ENCODE measurements around the gene HMX1.

HMX1 gene

DNA sequence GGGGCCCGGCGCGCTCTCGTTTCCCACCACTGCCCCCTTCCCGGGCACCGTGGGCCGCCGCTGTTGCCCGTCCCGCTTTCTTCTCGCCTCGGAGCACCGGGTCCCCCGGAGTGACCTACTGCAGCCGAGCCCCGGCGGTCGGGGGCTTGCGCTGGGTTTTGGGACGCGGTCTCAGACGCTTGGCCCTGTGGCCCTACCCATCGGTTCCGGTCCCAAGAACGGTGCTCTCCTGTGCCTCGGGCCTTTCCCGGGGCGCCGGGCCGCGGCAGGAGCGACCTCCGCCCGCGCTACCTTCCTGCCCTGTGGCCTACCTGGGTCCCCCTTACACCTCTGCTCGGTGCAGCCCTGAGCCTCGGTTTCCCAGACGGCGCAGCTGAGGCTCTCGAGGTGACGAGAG, 21.6 kb upstream of the HMX1 start:
- in situ Hi-C loops (cut with HindIII; ENCODE audit: low sequenced_read_pairs), result no loop called here

DNA sequence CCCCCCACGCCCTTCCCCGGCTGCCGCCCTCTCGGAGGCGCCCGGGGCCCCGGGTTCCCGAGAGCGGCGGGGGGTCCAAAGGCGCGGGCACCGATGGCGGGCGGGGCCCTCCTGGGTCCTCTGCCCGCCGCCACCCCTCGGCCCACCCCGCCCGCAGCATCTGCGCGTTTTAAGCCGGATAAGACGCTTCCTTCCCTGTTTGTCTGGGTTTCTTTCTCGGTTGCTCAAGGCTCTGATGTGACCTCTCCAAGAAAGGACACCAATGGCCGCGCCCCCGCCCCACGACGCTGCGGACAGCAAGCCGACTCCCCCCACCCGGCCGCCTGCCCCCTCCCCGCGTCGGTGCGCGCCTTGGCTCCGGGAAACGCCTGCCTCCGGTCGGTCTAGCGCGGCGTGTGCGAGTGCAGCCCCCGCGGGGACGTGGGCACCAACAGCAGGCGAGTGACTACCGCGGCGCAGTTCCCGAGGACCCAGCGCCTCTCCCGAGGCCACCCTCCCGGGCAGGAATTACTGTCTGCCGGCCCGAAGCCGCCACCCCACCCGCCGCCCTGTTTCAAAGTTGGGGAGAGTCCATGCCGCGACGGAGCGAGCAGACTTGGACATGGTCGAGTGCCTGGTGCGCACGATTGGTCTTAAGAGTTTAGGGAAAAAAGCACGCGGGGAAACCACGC, 21.1 kb upstream of the HMX1 start:
- in situ Hi-C loops (cut with HindIII; ENCODE audit: low sequenced_read_pairs), result no loop called here

GRCh38 chr4:8891646-8892555, 20.3 kb upstream of the HMX1 start:
- in situ Hi-C loops (cut with HindIII; ENCODE audit: low sequenced_read_pairs), result no loop called here

DNA sequence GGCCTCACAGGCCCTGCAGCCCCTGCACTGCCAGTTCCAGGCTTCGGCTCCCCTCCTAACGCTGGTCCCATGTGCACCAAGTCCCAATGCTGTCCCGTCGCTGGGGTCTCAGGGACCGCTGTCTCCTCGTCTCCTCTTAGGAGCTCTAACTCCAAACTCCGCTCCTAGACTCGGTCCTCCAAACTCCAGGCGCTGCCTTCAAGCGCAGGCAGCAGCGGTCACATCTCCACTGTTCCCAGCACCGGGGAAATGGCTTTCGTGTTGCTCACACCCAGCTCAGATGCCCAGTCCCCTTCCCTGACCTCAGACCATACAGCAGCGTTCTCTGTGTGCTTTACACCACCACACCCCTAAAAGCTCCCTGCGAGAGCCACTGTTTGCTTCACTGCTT, 19.6 kb upstream of the HMX1 start:
- in situ Hi-C loops (cut with HindIII; ENCODE audit: low sequenced_read_pairs), result no loop called here

GRCh38 chr4:8888856-8889255, 17.2 kb upstream of the HMX1 start:
- in situ Hi-C loops (cut with HindIII; ENCODE audit: low sequenced_read_pairs), result no loop called here

- in situ Hi-C loops (cut with HindIII; ENCODE audit: low sequenced_read_pairs), result no loop called here
Observed at GRCh38 chr4:8886612-8887406, 15.2 kb upstream of the HMX1 start.

GRCh38 chr4:8882239-8882638, 10.6 kb upstream of the HMX1 start:
- in situ Hi-C loops (cut with HindIII; ENCODE audit: low sequenced_read_pairs), result no loop called here

- in situ Hi-C loops (cut with HindIII; ENCODE audit: low sequenced_read_pairs), result no loop called here
Observed at GRCh38 chr4:8880851-8881250, 9.2 kb upstream of the HMX1 start.

GRCh38 chr4:8879574-8879973, 7.9 kb upstream of the HMX1 start:
- in situ Hi-C loops (cut with HindIII; ENCODE audit: low sequenced_read_pairs), result no loop called here

- in situ Hi-C loops (cut with HindIII; ENCODE audit: low sequenced_read_pairs), result no loop called here
Observed at GRCh38 chr4:8878421-8878820, 6.8 kb upstream of the HMX1 start.

GRCh38 chr4:8877780-8878040, 6.1 kb upstream of the HMX1 start:
- in situ Hi-C loops (cut with HindIII; ENCODE audit: low sequenced_read_pairs), result no loop called here

- in situ Hi-C loops (cut with HindIII; ENCODE audit: low sequenced_read_pairs), result no loop called here
Observed at GRCh38 chr4:8876982-8877779, 5.5 kb upstream of the HMX1 start.

DNA sequence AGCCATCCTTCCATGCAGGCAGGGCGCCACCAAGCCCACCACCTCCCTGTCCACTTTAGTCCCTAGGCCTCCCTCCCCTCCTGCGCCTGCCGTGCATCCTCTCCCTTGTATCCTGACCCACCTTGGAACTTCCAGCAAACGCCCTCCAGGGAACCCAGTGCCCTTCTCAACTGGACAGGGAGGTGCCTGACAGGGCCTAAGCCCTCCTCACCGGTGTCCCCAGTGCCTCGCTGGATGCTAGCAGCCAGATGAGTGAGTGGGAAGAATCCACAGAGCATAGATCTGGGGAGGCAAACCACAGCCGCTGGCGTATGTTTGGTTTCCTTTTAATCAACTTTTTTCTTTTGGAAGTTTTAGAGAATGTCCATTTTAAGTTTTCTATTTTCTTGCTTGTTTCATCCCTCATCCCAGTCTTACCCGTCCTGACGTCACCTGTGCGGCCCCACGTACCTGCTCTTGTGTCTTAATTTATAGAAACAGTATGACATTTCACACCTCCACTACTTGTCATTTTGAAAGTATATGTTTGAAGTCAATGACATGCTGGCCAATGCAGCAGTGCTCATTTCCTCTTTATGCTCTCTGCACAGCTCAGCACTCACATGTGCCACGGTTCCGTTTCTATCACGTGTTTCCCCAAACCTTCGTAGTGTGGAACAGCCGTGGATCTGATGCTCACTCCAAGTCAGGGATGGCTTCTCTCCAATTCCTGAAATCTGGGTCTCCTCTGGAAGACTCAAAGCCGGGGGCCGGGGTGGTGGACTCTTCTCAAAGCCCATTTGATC, 3.4 kb upstream of the HMX1 start:
- in situ Hi-C loops (cut with HindIII; ENCODE audit: low sequenced_read_pairs), result no loop called here

DNA sequence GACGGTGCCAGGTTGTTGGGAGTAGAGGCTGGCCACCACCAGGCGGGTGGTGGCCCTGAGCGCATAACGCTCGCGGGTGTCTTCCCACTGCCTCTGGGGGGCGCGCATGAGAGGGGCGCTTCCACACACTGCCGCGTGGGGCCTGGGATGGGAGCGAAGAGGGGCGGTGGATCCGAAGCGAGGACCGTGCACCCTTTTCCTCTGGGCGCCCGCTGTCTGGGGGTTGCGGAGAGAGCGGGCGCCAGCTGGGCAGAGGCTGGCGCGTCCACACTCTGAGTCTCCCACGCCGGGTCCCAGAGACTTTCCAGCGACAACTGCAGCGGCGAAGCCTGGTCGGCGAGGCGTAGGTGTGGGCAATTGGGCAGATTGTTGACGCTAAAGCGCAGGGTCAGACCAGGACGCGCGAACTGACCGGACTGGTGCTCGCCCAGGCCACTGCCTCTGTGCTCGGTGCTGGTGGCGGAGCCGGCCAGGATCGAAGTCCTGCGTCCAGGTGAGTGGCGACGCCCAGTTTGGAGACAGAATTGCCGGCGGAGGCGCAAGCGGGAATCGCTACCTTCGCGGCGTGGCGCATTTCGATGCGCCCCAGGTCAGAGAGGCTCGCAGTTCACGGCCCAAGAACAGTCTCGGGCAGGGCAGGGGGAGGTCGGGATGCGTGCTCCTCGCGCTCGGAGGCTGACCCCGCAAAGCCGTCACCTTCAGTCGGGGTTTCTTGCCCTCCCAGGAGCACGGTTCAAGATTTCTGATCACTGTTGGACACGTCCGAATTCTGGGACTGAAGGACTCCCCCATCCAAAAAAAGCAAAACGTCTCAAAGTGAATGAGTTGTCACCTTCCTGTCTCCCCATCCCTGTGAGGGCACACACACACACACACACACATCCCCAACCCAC, 2.6 kb upstream of the HMX1 start:
- in situ Hi-C loops (cut with HindIII; ENCODE audit: low sequenced_read_pairs), result no loop called here

DNA sequence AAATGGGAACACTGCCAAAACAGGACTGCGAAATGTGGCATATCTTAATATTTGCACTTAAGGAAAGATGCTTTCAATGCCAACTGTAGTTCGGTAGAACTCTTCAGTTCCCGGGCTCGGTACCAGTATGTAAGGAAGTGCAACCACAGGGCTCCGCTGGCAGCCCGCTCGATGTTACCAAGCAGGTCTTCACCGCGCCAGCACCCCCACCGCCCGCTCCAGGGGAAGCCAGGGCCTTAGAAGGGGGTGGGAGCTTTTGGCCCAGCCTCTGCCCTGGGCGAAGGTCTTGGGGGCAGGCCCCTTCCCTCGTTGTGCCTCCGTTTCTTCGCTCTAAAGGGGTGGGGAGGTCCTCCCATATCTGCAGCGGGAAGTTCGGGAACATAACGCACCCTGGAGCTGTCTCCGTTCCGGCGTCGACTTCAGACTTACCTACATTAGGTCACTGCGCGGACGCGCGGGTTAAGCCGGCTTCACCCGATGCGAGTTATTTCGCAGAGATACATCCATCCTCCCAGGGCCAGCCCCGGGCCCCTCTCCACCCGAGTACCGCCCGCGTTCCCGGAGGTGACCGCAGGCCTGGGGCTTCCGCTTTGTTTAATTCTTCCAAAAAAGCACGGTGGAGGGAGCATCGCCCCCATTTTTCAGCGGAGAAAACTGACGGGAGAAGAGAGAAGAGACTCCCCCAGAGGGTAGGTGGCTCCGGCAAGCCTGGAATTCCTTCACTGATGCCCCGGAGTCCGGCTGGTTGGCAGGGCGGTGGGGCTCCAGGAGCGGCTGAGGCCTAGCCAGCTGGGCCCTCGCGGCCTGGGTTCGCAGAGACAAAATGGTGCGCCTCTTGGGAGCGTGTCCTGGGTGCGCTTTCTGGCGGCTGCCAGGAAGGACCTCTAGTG, 1.0 kb upstream of the HMX1 start:
- in situ Hi-C loops (cut with HindIII; ENCODE audit: low sequenced_read_pairs), result no loop called here

- in situ Hi-C loops (cut with HindIII; ENCODE audit: low sequenced_read_pairs), result no loop called here
Observed at GRCh38 chr4:8870647-8871416, 807 bp downstream of the HMX1 start.

- in situ Hi-C loops (cut with HindIII; ENCODE audit: low sequenced_read_pairs), result no loop called here
Observed at GRCh38 chr4:8869898-8870646, 1.6 kb downstream of the HMX1 start.

Measured in endothelial cell of hepatic sinusoid (primary cell).